GM18519 (cell line): ENCODE data around the gene CSF2.
"Not testable (repeated sequence)": the region's sequence is repeated elsewhere in the genome, so short reads cannot be mapped to it uniquely, and the experiment has no call there.

Experiments used
- ATAC-seq: cut with Tn5 transposase; IDR thresholded peaks from one replicate; pipeline ENCODE4 v1.9.1; 2021; ENCODE audit warnings: mild to moderate bottlenecking, moderate library complexity; ENCODE audit not compliant: unreplicated experiment, low FRiP score

CSF2 gene

GRCh38 chr5:132105688-132106087 is 32.1 kb downstream of the CSF2 start:
- no peak for ATAC-seq

GRCh38 chr5:132108495-132108894 is 34.9 kb downstream of the CSF2 start:
- ATAC-seq, result not testable (repeated sequence)

- not testable (repeated sequence) for ATAC-seq
Observed at GRCh38 chr5:132108957-132109356, 35.4 kb downstream of the CSF2 start.

DNA sequence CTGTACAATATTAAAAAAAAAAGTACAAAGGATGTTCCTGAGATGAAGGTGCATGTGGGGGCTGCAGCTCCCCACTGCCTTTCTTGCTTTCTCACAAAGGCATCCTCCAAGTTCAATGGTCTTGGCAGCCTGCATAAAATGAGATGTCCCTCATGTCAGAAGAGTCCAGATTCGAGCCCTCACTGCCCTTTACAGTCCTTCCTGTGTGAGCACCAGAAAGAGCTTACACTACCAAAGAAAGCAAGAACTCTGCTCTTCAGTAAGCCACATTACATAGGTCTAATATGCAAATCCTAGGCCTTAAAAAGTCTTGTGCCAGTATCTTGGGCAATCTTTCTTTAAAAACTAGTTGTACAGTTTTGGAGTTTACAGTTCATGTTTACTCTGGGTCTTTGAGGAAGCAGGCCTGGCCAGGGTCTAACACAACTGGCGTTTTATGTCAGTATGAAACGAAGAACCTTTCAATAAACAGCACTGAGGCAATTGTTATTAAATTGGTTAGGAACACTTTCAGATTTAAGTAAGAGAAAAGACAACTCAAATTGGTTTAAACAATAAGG is 36.0 kb downstream of the CSF2 start:
- ATAC-seq, result no peak

DNA sequence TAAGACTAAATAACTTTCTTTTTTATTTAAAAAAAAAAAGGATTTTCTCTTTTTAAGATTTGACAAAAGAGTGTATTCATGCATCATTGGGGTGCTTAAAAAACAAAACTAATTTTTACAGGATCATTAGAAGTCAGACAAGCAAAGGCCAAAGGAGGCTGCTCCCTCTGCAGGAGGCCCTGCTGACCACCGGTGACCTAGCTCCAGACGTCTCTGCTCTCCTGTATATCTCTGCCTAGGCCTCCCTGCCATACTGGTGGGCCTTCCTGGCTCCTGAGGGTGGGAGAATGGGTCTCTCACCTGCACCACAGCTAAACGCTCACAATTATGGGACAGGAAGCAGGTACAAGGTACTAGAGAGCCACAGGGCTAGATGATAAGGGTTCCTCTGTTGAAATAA is 36.6 kb downstream of the CSF2 start:
- no peak for ATAC-seq

- no peak for ATAC-seq
Observed at GRCh38 chr5:132110930-132111329, 37.3 kb downstream of the CSF2 start.

- ATAC-seq, result no peak
Observed at GRCh38 chr5:132112111-132112510, 38.5 kb downstream of the CSF2 start.

- ATAC-seq, result no peak
Observed at GRCh38 chr5:132114150-132115121, 40.8 kb downstream of the CSF2 start.

DNA sequence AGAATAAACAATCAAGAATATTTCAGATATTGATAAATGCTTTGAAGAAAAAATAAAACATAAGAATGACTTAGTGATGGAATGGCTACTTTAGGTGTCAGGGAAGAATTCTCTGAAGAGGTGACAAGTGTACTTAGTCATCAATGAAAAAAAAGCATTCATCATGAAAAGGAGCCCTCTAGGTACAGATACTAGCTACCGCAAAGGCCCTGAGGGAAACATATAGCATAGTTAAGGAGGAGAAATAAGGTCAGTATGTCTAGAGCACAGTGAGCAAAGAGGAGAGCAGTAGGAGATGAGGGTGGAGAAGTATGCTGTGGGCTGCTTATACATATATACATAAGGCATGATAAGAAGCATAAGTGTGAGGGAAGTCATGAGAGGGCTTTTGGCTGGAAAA is 41.8 kb downstream of the CSF2 start:
- no peak for ATAC-seq

DNA sequence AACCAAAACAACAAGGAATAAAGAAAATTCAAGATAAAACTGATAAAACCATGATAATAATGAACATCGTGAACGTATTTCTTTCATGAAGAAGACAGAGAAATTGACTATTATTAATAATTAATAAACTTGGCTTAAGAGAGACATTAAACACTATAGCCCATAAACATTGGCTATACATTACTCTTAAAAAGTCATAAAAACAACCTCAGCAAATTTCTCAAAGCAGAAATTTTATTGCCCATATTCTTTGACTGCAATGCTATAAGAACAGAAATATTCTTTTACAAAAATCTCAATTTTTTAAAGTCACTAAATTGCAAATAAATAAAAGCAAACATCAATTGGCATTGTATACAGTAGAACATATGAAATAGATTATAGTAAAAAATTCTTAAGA is 42.5 kb downstream of the CSF2 start:
- ATAC-seq, result no peak

GRCh38 chr5:132116909-132117489 is 43.4 kb downstream of the CSF2 start:
- ATAC-seq, result not testable (repeated sequence)

DNA sequence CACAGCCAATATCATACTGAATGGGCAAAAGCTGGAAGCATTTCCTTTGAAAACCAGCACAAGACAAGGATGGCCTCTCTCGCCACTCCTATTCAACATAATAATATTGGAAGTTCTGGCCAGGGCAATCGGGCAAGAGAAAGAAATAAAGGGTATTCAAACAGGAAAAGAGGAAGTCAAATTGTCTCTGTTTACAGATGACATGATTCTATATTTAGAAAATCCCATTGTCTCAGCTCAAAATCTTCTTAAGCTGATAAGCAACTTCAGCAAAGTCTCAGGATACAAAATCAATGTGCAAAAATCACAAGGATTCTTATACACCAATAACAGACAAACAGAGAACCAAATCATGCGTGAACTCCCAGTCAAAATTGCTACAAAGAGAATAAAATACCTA is 47.1 kb downstream of the CSF2 start:
- not testable (repeated sequence) for ATAC-seq

DNA sequence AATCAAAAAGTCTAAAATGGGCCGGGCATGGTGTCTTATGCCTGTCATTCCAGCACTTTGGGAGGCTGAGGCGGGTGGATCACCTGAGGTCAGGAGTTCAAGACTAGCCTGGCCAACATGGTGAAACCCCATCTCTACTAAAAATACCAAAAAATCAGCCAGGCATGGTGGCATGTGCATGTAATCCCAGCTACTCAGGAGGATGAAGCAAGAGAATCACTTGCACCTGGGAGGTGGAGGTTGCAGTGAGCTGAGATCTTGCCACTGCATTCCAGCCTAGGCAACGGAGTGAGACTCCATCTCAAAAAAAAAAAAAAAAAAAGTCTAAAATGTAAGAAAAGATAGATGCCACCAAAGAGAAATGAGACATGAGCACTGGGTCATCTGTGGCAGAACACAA is 49.4 kb downstream of the CSF2 start:
- ATAC-seq, result not testable (repeated sequence)

DNA sequence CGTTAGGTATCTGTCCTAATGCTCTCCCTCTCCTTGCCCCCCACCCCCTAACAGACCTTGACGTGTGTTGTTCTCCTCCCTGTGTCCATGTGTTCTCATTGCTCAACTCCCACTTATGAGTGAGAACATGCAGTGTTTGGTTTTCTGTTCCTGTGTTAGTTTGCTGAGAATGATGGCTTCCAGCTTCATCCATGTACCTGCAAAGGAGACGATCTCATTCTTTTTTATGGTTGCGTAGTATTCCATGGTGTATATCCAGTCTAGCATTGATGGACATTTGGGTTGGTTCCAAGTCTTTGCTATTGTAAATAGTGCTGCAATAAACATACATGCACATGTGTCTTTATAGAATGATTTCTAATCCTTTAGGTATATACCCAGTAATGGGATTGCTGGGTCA is 50.0 kb downstream of the CSF2 start:
- ATAC-seq, result not testable (repeated sequence)
